Measurements from ENCODE around the gene SH3RF1. TPM values are rescaled to one million over a fixed set of nuclear protein-coding genes. Genes with fewer than 3 reads are reported as not detected.
A peak's percentile ranks its signal among the peaks of the same experiment; 100 is the strongest.

The SH3RF1 gene
- total and polyA plus RNA-seq, 2 of the 8 experiments (the other 6 are each of a cell fraction or from before 2014, with no cell fraction given), result 6.9 to 15.1 TPM

DNA sequence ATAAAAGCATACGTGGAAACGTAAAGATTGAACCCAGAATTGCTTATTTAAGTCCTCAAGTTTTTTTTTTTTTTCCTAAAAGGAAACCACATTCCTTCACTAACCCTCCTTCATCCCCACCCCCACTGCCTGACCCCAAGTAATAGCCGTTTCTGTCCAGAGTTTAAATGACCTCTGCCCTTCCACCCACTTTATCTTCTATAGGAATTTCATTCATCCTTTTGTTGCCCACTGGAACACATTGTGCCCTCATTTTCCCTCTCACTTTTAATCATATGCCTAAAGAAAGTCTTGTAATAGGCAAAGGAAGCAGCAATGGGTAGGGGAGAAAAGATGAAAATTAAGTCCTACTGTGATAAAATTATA is 62.7 kb downstream of the SH3RF1 start:
- H2BK20ac ChIP-seq (ENCODE audit: low read length), result no peak overlapping the region
- TF ChIP-seq KDM5A (IDR thresholded peaks at IDR 0.05; ENCODE audit: low read length) (no peak), ASH2L (IDR thresholded peaks at IDR 0.05; ENCODE audit: low read length) (peak; percentile 26)
- no peak overlapping the region for H2AFZ ChIP-seq (ENCODE audit: low read length)
- no peaks in the 10 kb centered on the region for H3K36me3 ChIP-seq (ENCODE audit: control insufficient read depth in 2 of 4, insufficient read depth in 4 of 4, low read length in 3 of 4)
- 90% methylated on average over 3 of the region's 3 CpGs; no CpG with 5 or more reads in 1 of the 2 experiments for WGBS, 2 experiments (ENCODE audit: extremely low coverage in 1 of 2, insufficient coverage in 1 of 2, insufficient read length in 1 of 2, insufficient replicate concordance in 2 of 2, low coverage in 1 of 2, low lambda C conversion rate in 2 of 2, missing lambda C conversion rate in 1 of 2)
- no peaks in the 10 kb centered on the region for H4K20me1 ChIP-seq (replicated peaks in 1 of 2; ENCODE audit: control insufficient read depth in 1 of 2, insufficient read depth in 2 of 2, low read length in 2 of 2)
- peaks cover 2 to 7% (median 4%) of the 10 kb centered on the region in 4 experiments; a peak in 6 of 7 replicates for H3K4me1 ChIP-seq (replicated peaks in 1 of 4; ENCODE audit: control insufficient read depth in 3 of 4, insufficient read depth in 4 of 4, low read length in 3 of 4)
- DNase-seq (ENCODE audit: low read depth in 1 of 2, low spot score in 2 of 2), result no peak
- no peaks in the 10 kb centered on the region for H3K27me3 ChIP-seq (replicated peaks in 1 of 4; ENCODE audit: control insufficient read depth in 3 of 4, extremely low read depth in 1 of 4, insufficient read depth in 3 of 4, low read length in 3 of 4)
- no peak overlapping the region for H3K18ac ChIP-seq (ENCODE audit: extremely low read depth, low read length)
- no peak overlapping the region for H3K4ac ChIP-seq (replicated peaks; ENCODE audit: insufficient read length, low read depth, low read length)
- H4K91ac ChIP-seq (replicated peaks; ENCODE audit: insufficient read length, low read length), result no peak overlapping the region
- no peak overlapping the region for H2BK120ac ChIP-seq (replicated peaks; ENCODE audit: low read depth, low read length)
- H2BK12ac ChIP-seq (ENCODE audit: low read depth, low read length), result no peak overlapping the region
- H3K23ac ChIP-seq (ENCODE audit: insufficient read length), result no peak overlapping the region
- no peak overlapping the region for H4K8ac ChIP-seq (ENCODE audit: extremely low read depth, insufficient read depth, low read length)
- no peak overlapping the region for H3K4me3 ChIP-seq (ENCODE audit: extremely low read depth in 1 of 4, insufficient read depth in 2 of 4, low read depth in 3 of 4, low read length in 4 of 4)
- H4K5ac ChIP-seq (ENCODE audit: insufficient read length, low read depth, low read length), result no peak overlapping the region
- H2BK5ac ChIP-seq (ENCODE audit: low read depth, low read length), result no peak overlapping the region
- H3K9me3 ChIP-seq (ENCODE audit: insufficient read depth in 2 of 2, low read depth in 1 of 2, low read length in 1 of 2), result no peaks in the 10 kb centered on the region
- ChIA-PET CTCF (ENCODE audit: partially characterized antibody) (interaction anchor here (0.7 kb wide), 1 partner anchor 79 kb away, joined by 3 read pairs; no protein-coding TSS in a partner anchor), POLR2A (ENCODE audit: partially characterized antibody) (no interaction called here)
- H3K23me2 ChIP-seq (ENCODE audit: low read depth, low read length), result no peaks in the 10 kb centered on the region
- H3K79me2 ChIP-seq (ENCODE audit: control insufficient read depth in 1 of 2, insufficient read depth in 2 of 2, low read length in 2 of 2), result peaks cover 0 to 8% of the 10 kb centered on the region in 2 experiments; a peak in 1 of 4 replicates
- no peak overlapping the region for H2AK5ac ChIP-seq (ENCODE audit: low read depth, low read length)
- H3K79me1 ChIP-seq (ENCODE audit: low read depth, low read length), result no peaks in the 10 kb centered on the region
- no peak overlapping the region for H2BK15ac ChIP-seq (ENCODE audit: low read length)
- 0 out of 4 replicates have a peak overlapping the region, but pooled peaks of 1 of the 2 experiments have one; percentile 39 for H3K4me2 ChIP-seq (ENCODE audit: insufficient read depth in 1 of 2, low read depth in 2 of 2, low read length in 2 of 2)
- no peak overlapping the region for H3K56ac ChIP-seq (replicated peaks; ENCODE audit: insufficient read length, low read depth, low read length)
- H3K9ac ChIP-seq (replicated peaks in 1 of 4; ENCODE audit: extremely low read depth in 1 of 4, low read depth in 3 of 4, low read length in 3 of 4), result no peak overlapping the region
- no peak overlapping the region for H3K14ac ChIP-seq (ENCODE audit: insufficient read length)
- FAIRE-seq, result no peak
- no peak overlapping the region for H3K27ac ChIP-seq (ENCODE audit: low read depth, low read length)
